PC-9 (cell line): Measurements from ENCODE around the gene BTBD19.

ENCODE experiments used
- CTCF ChIP-seq: fragments of 200-600 bp; sonication (generic); conservative IDR thresholded peaks from 2 replicates; pipeline ENCODE4 v1.6.1; 2017; ENCODE audit warnings: mixed run types, antibody characterized with exemption, mild to moderate bottlenecking, moderate library complexity
- EZH2 ChIP-seq: fragments of 200-600 bp; sonication (generic); IDR thresholded peaks from 2 replicates; pipeline ENCODE4 v1.8.0; 2017; ENCODE audit warnings: antibody characterized with exemption, low read depth

GRCh38 chr1:44819196-44819607 is 10.9 kb downstream of the BTBD19 start:
- TF ChIP-seq CTCF (peak; percentile 19; the same call in 1 of the 2 replicates), EZH2 (no peak)
